ENCODE measurements around the gene ZNF597.

ZNF597 gene, protein sequence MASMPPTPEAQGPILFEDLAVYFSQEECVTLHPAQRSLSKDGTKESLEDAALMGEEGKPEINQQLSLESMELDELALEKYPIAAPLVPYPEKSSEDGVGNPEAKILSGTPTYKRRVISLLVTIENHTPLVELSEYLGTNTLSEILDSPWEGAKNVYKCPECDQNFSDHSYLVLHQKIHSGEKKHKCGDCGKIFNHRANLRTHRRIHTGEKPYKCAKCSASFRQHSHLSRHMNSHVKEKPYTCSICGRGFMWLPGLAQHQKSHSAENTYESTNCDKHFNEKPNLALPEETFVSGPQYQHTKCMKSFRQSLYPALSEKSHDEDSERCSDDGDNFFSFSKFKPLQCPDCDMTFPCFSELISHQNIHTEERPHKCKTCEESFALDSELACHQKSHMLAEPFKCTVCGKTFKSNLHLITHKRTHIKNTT

DNA sequence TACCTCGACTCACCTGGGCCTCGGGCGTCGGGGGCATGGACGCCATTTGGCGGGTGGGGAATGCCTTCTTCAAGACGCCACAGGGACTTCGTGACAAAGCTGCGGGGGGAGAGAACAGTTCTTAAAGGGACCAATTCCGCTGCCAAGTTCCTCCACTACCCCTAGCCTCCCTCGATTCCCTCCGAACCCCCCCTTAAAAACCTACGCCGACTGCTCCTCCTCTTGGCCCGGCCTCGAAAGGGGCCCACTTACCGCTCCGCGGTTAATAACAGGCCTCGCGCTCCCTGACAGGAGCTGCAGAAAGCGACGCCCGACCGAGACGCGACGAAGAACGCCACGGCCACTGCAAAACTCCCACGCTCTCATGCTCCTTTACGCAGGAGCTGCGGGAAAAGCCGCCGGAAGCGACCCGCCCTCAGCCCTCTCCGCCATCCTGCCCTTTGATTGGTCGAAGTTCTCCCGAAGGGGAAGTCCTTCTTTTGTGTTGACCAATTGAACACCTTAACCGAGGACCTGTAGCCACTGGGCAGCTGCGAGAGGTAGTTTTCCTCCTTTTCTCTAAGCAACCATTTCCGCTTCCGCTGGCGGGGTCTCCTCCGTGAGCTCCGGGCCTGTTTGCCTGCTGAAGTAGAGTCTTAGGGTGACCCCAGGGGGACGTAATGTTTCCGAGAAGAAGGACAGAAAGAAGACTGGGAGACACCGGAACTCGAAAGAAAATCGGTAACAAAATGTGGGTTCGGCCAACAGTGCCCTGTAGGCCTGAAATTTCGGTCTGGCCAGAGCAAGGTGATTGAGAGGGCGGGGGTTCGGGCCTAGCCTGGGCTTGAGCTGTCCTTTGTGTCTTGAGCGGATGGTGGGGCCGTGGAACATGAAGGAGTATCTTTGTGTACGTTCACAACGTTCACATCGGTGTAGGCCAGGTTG lies at the start of gene ZNF597, which contains the start of gene NAA60:
ZNF597 (minus strand) TSS at position 397 of the 924 bp plus-strand sequence; CDS start at position 46, 351 bp downstream.
NAA60 (plus strand) TSS at position 573 of the 924 bp plus-strand sequence. CDS start 32,548 bp downstream, outside the sequence.
- peak; percentile 91 for DNase-seq

DNA sequence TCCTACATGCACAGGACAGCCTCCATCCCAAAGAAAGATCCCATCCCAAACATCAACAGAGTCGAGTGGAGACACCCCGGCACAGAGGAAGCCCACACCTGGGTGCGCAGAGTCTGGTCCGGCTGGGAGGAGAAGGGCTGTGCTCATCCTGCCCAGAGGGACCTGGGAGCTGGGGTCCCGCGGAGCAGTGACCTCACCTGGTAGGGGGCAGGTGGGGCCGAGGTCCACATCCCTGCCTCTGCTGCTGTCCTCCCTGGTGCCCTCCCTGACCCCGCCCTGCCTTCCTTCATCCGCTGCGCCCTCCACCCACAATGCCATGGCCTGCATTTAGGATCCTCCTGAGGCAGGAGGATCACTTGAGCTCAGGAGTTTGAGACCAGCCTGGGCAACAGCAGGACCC lies 49.1 kb upstream of the ZNF597 start:
- no peak for DNase-seq

DNA sequence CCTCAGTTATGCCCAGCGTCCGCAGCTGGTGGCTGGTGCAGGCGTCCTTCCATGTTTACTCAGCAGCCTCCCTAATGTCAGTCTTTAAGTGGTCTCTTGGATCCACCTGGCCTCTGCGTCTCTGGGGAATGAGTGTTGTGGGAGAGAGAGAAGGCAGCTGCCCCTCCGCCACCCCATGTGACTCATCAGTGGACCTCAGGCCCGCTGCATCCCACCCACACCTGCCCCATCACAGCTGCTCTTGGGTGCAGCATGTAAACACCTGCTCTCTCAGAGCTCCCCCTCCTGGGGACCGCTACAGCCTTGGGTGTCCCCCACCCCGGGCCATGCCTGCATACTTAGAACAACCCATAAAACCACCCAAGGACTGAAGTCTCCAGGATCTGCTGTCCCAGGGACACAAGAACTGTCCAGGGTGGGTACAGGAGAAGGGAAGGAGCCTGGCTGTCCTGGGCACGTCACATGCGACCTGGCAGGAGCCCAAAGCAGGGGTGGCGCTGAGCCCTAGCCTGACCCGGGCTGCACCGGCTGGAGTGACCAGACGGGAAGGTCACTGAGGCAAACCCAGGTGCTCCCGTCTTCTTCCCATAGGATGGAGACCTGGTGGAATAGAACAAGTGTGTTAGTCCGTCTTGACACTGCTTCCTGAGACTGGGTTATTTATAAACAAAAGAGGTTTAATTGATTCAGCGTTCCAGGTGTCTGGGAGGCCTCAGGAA lies 47.8 kb upstream of the ZNF597 start:
- DNase-seq, result no peak

DNA sequence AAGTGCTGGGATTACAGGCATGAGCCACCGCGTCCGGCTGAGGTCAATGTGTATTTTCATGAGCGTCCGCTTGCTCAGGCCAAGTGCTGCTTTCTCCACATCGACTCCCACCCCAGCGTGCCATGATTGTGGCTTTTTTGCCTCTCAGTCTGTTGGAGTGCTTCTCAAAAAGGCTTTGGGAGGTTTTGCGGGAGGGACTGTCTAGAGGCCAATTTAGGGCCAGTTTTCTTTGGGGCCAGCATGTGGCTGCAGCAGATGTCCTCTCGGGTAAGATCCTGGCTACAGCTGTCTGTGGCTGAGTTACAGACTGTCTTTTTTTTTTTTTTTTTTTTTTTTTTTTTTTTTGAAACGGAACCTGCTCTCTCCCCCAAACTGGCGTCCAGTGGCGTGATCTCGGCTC lies 45.5 kb upstream of the ZNF597 start:
- no peak for DNase-seq

DNA sequence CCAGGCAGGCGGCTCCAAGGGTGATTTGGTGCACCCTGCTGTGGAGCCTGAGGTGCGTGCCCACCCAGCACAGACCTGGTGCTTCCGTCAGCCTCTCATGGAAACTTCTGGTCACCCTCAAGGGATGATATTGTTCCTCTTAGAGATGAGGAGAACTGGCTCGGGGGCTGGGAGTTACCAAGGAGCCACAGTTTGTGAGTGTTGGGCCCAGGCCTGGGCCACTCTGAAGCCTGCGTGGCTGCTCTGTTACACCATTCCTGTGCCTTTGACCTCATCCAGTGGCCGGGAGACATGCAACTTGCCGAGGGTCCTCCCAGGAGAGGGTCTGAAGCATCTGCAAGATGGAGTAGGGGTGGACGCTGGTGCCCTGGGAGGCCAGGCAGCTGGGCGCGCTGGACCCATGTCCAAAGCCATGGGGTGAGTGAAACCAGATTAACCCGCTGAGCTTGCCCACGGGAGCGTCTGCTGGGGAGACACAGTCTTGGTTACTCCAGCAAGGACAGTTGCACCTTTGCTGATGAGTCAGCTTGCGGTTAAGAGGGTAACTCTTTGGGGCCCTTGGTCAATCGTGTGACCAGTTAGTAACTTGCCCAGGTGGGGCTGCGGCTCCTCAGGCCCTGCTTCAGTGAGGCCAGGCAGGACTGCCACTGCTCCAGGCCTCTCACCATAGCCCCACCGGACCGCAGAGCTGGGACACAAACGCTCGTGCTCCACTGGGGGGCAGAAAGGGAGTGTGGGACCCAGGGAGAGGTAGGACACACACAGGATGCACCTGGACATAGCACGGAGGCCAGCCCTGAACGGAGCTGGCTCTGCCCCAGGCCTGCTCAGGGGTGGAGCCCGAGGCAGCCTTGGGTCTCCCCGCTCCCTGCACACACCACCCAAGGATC lies 44.5 kb upstream of the ZNF597 start:
- DNase-seq, result no peak

DNA sequence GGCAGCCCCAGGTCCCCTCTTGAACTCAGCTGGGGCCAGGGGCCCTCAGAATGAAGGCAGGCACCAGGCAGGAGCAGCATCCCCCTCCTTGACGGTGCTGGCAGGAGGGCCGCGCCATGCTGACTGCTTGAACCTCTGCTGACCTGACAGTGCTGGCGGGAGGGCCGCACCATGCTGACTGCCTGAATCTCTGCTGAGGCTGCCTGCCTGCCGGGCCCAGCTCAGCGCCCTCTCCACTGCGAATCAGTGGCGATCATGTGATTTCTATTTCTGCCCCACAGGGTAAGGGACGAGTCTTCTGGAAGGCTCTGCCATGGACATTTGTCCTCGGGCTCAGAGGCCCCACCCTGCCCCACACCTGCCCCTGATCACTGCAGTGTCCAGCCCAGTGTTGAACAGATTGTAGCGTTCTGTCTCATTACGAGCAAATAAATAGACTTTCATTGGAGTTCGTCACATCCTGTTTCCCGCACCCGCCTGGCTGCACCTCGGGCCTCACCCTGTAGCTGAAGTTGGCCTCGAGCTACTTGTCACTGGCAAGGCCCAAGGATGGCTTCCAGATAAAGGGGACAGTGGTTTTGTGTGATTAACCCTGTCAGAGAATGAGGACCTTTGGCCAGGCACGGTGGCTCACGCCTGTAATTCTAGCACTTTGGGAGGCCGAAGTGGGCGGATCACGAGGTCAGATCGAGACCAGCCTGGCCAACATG lies 43.4 kb upstream of the ZNF597 start:
- DNase-seq, result no peak

DNA sequence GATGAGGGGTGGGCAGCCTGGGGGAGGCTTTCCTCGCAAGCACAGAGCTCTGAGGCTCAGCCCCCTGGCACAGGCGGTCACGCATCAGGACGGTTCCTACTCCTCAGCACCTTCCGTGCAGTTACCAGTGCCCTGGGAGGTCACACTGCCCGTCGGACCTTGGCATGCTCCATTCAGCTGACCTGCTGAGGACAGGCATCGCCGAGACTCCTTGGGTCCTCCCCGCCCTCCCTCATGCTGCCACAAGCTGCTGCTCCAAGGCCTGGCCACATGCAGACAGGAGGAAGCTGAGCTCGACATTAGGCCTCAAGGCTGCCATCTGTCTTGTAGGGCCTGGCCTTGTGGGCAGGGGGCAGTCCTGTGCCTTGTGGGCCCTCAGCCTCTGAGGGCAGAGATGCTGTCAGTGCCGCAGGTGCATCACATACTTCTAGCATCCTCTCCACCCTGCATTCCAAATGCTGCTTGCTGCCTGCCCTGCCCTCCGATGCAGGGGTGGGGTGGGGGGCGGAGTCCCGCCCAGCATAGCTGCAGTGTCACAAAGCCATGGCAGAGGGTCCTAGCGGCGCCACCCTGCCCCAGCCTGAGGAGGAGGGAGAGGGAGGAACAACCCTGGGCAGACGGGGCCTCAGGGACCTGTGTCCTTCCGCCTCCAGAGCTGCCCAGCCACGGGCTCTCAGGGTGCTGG lies 42.7 kb upstream of the ZNF597 start:
- no peak for DNase-seq

DNA sequence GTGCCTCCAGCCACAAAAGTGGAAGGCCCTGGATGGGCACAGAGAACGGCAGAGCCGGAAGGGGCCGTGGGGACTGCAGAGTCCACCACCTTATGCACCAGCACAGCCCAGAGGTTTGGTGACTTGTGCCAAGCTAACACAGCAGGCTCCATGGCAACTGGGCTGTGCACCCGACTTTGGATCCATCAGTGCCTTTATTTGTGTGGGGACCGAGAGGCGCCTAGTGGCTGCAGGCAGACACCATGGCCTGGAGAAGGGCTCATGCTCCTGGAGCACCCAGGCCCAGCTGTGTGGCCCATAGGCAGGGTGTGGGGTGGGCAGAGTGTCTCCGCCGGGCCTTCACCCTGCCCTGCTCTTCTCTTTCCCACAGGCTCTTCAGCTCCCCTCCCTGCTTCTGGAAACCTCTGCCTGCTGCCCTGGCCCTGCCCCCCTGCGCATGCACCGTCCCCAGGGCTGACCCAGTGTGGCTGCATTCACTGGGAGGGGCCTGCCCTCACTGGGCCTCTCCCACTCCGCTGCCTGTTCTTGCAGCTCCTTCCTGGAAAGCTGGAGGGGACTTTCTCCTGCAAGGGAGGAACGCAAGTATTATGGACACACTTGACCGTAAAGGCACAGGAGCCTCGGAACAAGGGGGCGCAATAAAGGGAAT lies 41.9 kb upstream of the ZNF597 start:
- DNase-seq, result no peak

DNA sequence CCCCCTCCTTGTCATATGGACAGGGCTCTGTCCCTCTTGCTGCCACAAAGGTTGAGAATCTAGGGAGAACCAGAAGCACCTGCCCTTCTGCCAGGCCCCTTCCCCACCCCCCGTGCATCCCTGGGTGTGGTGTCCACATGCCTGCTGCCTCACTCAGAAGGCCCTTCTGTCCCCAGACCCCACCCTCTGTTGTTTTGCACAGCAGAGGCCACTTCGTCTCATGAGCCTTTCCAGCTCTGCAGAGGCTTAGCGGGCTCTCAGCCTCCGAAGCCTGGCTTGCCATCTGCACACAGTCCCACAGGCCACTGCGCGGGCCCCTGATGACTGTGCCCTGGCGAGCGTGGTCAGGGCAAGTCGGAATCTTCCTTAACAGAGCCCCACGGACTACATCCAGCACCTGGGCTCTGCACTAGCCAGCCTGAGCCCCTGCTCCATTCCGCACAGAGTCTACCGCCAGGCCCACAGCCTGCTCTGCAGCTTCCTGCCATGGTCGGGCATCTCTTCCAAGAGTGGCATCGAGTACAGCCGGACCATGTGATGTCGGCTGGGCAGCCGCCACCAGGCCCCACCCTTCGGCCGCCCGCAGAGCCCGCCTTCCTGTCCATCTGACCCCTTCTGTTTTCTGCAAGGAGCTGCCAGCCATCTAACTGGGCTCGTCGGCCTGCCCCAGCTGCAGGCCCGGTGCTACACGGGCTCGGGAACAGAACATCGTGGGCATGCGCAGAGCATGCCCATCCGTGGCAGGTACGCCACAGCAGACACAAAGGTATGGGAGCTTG lies 41.2 kb upstream of the ZNF597 start:
- no peak for DNase-seq

DNA sequence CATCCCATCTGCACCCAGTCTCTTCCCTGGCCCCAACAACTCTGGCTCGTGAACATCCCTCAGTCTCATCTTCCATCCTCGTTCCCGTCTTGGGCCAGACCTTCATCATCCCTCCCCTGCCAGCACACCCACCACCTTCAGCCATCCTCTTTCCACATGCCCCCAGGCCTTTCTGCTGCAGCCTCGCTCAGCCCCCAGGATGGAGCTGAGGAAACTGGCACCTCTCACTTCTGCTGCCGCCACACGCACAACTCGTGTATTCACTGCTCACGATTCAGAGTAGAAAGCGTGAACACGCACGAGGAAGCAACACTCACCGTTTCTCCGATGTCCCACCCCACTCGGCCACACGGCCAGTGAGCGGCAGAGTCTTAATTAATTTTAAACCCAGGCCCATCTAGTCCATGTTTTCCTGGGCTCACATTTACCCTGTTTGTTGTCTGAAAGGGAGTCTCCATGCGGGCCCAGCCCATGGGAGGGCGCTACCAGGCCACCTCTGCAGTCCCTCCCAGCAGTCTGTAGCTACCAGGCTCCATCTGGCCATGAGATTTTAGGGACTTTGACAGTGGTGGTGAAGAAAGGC lies 39.4 kb upstream of the ZNF597 start:
- DNase-seq, result no peak

DNA sequence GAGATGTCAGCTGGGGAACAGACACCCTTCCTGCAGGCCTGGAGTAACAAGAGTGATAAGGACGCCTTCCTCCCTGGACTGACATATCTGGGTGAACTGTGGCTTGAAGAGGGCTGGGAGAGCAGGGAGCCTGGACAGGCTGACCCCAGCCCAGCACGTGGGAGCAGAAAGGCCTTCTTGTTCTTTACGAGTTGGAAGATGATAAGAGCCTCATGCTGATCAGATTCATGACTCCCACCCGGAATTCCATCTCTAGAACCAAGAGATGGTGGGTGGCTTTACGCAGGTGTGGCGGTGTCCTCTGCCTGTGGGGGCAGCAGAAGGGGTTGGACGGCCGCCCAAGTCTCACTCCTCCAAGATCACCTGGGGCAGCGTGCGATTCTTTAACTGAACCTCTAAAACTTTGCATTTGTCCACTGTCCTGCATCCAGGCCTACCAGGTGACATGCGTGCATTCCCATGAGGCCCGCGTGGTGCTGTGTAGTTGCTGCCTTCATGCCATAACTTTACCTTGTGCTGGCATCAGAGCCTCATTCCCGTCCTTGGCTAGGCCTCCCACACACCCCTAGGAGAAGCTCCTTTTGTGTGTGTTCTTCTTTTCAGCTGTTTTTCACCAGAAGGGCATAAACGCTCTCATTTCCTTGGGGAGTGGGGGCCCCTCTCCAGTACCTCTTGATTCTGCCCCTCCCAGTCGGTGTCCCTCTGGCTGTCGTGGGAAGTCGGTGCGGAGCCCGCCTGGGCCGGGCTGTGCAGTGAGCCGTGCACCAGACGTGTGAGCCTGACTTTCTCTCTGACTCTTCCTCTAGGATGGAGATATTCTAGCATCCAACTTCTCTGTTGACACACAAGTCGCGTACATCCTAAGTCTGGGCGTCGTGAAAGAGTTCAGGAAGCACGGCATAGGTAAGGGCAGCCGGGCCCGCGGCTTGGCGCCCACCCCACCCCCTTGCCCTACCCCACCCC lies 38.7 kb upstream of the ZNF597 start:
- no peak for DNase-seq

DNA sequence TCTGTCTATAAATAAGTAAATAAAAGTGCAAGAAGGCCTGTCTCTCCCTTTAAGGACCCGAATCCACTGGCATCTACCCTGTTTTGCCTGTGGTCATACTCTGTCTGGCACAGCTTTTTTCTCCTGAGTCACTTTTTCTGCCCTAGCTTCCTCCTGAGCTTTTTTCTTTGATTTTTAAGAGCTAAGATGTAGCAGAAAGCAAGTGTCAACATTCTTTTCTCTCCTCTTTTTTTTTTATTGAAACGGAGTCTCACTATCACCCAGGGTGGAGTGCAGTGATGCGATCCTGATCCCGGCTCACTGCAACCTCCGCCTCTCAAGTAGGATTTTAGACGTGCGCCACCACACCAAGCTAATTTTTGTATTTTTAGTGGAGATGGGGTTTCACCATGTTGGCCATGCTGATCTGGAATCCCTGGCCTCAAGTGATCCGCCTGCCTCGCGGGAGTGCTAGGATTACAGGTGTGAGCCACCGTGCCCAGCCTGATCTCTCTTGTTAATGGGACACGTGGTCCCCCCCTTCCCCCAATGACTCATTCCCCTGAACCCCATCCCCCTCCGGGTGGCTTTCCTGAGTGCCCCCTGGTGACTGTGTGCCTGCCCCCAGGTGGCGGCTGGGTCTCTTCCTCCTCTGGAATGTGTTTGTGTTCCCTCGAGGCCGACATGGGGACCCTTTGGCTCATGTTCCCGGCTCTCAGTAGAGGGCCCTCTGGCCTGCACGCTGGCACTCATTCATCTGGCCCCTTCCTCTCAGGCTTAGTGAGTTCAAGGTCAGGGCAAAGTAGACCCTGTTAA lies 37.8 kb upstream of the ZNF597 start:
- DNase-seq, result no peak

DNA sequence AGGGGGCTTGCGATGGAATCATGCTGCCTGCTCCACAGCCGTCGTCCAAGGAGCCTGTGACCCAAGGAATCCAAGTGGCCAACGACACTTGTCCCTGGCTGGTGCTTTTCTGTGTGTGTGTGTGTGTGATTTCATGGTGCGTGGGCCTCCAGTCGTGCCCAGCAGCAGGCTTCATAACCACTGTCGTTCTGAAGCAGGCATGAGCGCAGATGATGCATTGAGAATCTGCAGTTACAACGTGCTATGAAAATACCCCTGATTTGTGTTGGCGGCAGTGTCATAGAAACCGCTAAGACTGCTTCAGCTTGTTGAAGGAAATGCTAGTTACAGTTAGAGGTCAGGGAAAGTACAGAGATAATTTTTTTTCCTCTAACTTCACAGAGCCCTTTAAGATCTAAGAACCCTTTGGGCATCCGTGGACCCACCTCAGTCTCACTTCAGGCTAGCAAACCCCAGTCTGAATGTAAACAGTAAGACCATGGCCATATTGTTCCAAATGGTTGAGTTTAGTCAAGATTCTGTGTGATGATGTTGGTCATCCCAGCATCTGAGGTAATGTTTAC lies 36.4 kb upstream of the ZNF597 start:
- no peak for DNase-seq

DNA sequence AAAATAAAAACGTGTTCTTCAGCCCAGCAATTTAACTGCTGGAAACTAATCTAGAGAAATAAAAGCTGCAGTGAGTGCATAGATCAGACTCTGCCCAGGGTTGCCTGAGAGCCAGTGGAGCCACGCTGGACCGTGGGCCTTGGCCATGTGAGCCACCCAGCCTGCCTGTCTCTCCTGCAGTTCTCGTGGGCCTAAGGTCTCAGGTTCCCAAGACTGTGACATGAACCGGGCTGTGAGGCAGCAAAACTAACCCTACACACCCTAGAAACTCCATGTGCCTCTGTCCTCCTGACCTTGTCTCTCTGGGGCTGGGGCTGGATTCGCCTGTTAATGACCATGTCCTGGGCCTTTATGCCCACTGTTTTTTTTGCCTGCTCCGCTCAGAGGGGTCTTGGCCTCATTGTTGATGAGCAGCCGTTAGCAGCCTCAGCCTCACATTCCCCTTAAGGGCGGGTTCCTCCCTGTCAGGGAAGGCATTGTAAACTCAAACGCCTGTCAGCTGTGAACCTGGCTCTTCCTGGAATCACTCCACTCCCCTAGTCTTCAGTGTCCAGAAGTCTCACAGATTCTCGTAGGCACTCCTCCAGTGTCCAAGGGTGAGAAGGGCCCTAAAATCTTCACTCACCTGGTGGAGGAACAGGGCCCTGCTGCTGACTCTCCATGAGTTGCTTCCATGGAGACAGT lies 35.1 kb upstream of the ZNF597 start:
- DNase-seq, result no peak

DNA sequence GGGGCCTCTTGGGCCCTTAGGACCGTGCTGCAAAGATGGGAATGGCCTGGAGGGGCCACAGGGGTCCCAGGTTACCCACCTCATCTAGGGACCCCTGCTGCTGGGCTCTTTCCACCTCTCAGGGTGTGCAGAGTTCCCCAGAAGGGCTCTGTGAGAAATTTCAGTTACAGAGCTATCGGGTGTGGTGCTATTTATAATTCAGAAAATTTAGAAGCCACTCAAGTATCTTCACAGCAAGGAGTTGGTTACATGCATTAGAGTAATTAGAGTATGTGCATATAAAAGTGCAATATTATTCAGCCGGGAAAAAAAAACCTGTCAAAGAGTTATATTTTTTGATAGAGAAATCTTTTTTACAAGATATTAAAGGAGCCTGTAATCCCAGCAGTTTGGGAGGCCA lies 33.1 kb upstream of the ZNF597 start:
- DNase-seq, result no peak
